HEK293 (cell line): ENCODE measurements around the gene BEGAIN.

Experiments
- CTCF ChIA-PET: fragments of 350-600 bp; formaldehyde crosslinking; extraction: SDS; loops from one replicate; lab custom pipeline; 2021; ENCODE audit warnings: antibody characterized with exemption; lab: Yijun Ruan, JAX
- POLR2A ChIA-PET: fragments of 300-600 bp; formaldehyde crosslinking; extraction: SDS; loops from one replicate; lab custom pipeline; 2020; ENCODE audit warnings: antibody characterized with exemption, inconsistent platforms; lab: Yijun Ruan, JAX
- H3K27ac ChIP-seq: fragments of 200-500 bp; sonication (Bioruptor generic); 2 replicates; pipeline ENCODE4 v1.5.1; 2014; ENCODE audit warnings: low read depth, low read length, control low read depth, inconsistent platforms; ENCODE audit errors: extremely low read depth
- H3K36me3 ChIP-seq, 2 experiments: fragments of 200-500 bp in 1 of 2; sonication (Bioruptor generic) in 1 of 2; 1 replicate in 1 of 2; 2 replicates in 1 of 2; pipeline ENCODE4 v1.5.1; 2014 to 2017; ENCODE audit warnings: inconsistent platforms in 2 of 2, low read length in 2 of 2; ENCODE audit not compliant: control insufficient read depth in 2 of 2, insufficient read depth in 1 of 2
- H3K4me1 ChIP-seq: fragments of 200-500 bp; sonication (Bioruptor generic); 2 replicates; pipeline ENCODE4 v1.5.1; 2014; ENCODE audit warnings: mild to moderate bottlenecking, low read length, inconsistent platforms; ENCODE audit not compliant: control insufficient read depth, insufficient read depth
- H3K4me3 ChIP-seq: 2 replicates; pipeline ENCODE4 v1.5.1; 2011; ENCODE audit warnings: low read depth, mild to moderate bottlenecking, control low read depth, low read length, moderate library complexity
- H3K9me3 ChIP-seq: fragments of 200-500 bp; sonication (Bioruptor generic); 2 replicates; pipeline ENCODE4 v1.5.1; 2014; ENCODE audit warnings: low read depth, low read length, inconsistent platforms; ENCODE audit not compliant: control insufficient read depth, insufficient read depth
- FEZF1 ChIP-seq: fragments of 450-650 bp; formaldehyde crosslinking; IDR thresholded peaks from 2 replicates; pipeline ENCODE4 v1.5.1; 2016; ENCODE audit warnings: missing biosample characterization, missing genetic modification characterization
- HOXC10 ChIP-seq: sonication (generic); formaldehyde crosslinking; IDR thresholded peaks from 2 replicates; pipeline ENCODE4 v1.8.1; 2023; ENCODE audit warnings: mild to moderate bottlenecking, missing genetic modification reagents
- OVOL3 ChIP-seq: fragments of 450-650 bp; formaldehyde crosslinking; IDR thresholded peaks from 2 replicates; pipeline ENCODE4 v1.5.1; 2016; ENCODE audit warnings: missing biosample characterization, missing genetic modification characterization
- PRDM1 ChIP-seq: fragments of 450-650 bp; formaldehyde crosslinking; IDR thresholded peaks from 2 replicates; pipeline ENCODE4; 2016; ENCODE audit warnings: missing biosample characterization, missing genetic modification characterization
- ZFHX2 ChIP-seq: fragments of 450-650 bp; formaldehyde crosslinking; conservative IDR thresholded peaks from 2 replicates; pipeline ENCODE4 v1.5.1; 2016; ENCODE audit warnings: missing biosample characterization, missing genetic modification characterization
- ZFP3 ChIP-seq: fragments of 450-650 bp; formaldehyde crosslinking; IDR thresholded peaks from 2 replicates; pipeline ENCODE4 v1.5.1; 2016; ENCODE audit warnings: low read depth, missing biosample characterization, missing genetic modification characterization
- ZNF132 ChIP-seq: fragments of 450-650 bp; formaldehyde crosslinking; IDR thresholded peaks from 2 replicates; pipeline ENCODE4 v1.5.1; 2017; ENCODE audit warnings: missing biosample characterization, missing genetic modification characterization, borderline replicate concordance
- ZNF138 ChIP-seq: fragments of 450-650 bp; formaldehyde crosslinking; IDR thresholded peaks from 2 replicates; pipeline ENCODE4 v1.5.1; 2016; ENCODE audit warnings: missing biosample characterization, missing genetic modification characterization, borderline replicate concordance
- ZNF19 ChIP-seq: fragments of 450-650 bp; formaldehyde crosslinking; IDR thresholded peaks from 2 replicates; pipeline ENCODE4; 2016; ENCODE audit warnings: missing biosample characterization, missing genetic modification characterization, low read depth
- ZNF37A ChIP-seq: fragments of 450-650 bp; IDR thresholded peaks from 2 replicates; pipeline ENCODE4 v1.5.1; 2018; ENCODE audit warnings: missing biosample characterization, missing genetic modification characterization
- ZNF423 ChIP-seq: fragments of 450-650 bp; formaldehyde crosslinking; IDR thresholded peaks from 2 replicates; pipeline ENCODE4 v1.5.1; 2016; ENCODE audit warnings: missing biosample characterization, missing genetic modification characterization
- ZNF449 ChIP-seq: fragments of 450-650 bp; formaldehyde crosslinking; IDR thresholded peaks from 2 replicates; pipeline ENCODE4 v1.5.1; 2017; ENCODE audit warnings: missing biosample characterization, mild to moderate bottlenecking, missing genetic modification characterization, moderate library complexity
- ZNF623 ChIP-seq: fragments of 450-650 bp; formaldehyde crosslinking; IDR thresholded peaks from 2 replicates; pipeline ENCODE4 v1.5.1; 2016; ENCODE audit warnings: missing biosample characterization, missing genetic modification characterization
- ZNF658 ChIP-seq: fragments of 450-650 bp; formaldehyde crosslinking; IDR thresholded peaks from 2 replicates; pipeline ENCODE4; 2016; ENCODE audit warnings: missing biosample characterization, missing genetic modification characterization
- ZNF677 ChIP-seq: fragments of 450-650 bp; IDR thresholded peaks from 2 replicates; pipeline ENCODE4 v1.5.0; 2018; ENCODE audit warnings: missing biosample characterization, mild to moderate bottlenecking, missing genetic modification characterization, moderate library complexity
- ZNF747 ChIP-seq: fragments of 450-650 bp; formaldehyde crosslinking; IDR thresholded peaks from 2 replicates; pipeline ENCODE4 v1.5.1; 2016; ENCODE audit warnings: missing biosample characterization, missing genetic modification characterization
- ZNF76 ChIP-seq: fragments of 450-650 bp; formaldehyde crosslinking; IDR thresholded peaks from 2 replicates; pipeline ENCODE4; 2016; ENCODE audit warnings: low read depth, missing biosample characterization, missing genetic modification characterization, borderline replicate concordance
- ZNF776 ChIP-seq: fragments of 450-650 bp; formaldehyde crosslinking; IDR thresholded peaks from 2 replicates; pipeline ENCODE4 v1.5.0; 2017; ENCODE audit warnings: missing biosample characterization, missing genetic modification characterization, borderline replicate concordance
- TF ChIP-seq, protein P1 (sequence below): fragments of 450-650 bp; formaldehyde crosslinking; IDR thresholded peaks from 2 replicates; pipeline ENCODE4 v1.5.1; 2017; ENCODE audit warnings: missing biosample characterization, missing genetic modification characterization
- TF ChIP-seq, protein P2 (sequence below): fragments of 450-650 bp; formaldehyde crosslinking; IDR thresholded peaks from 2 replicates; pipeline ENCODE4 v1.5.1; 2016; ENCODE audit warnings: missing biosample characterization, missing genetic modification characterization
- TF ChIP-seq, protein P3 (sequence below): fragments of 450-650 bp; formaldehyde crosslinking; conservative IDR thresholded peaks from 2 replicates; pipeline ENCODE4 v1.5.1; 2016; ENCODE audit warnings: low read depth, missing biosample characterization, missing genetic modification characterization

The BEGAIN gene

DNA sequence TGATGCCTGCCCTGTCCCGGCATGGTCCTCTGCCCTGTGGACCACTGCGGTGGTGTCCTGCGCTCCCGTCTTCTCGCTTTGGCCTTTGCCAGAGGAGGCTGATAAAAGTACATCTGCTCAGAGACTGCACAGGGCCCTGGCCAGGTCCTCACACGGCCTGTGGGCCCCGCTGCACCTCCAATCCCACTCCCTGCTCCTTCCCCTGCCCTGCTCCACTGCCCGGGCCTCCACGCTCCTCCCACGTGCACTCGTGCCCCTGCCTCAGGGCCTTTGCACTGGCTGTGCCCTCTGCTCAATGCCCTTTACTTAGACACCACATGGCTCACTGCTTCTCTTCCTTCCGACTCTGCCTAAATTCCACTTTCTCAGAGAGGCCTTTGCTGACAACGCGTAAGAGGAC is 49.3 kb upstream of the BEGAIN start:
- POLR2A ChIA-PET: no interaction called here
- H3K27ac ChIP-seq: no peak overlapping the region
- TF ChIP-seq ZNF623: peak; percentile 97
- TF ChIP-seq, protein P1, sequence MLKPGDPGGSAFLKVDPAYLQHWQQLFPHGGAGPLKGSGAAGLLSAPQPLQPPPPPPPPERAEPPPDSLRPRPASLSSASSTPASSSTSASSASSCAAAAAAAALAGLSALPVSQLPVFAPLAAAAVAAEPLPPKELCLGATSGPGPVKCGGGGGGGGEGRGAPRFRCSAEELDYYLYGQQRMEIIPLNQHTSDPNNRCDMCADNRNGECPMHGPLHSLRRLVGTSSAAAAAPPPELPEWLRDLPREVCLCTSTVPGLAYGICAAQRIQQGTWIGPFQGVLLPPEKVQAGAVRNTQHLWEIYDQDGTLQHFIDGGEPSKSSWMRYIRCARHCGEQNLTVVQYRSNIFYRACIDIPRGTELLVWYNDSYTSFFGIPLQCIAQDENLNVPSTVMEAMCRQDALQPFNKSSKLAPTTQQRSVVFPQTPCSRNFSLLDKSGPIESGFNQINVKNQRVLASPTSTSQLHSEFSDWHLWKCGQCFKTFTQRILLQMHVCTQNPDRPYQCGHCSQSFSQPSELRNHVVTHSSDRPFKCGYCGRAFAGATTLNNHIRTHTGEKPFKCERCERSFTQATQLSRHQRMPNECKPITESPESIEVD: no peak
- TF ChIP-seq, protein P2, sequence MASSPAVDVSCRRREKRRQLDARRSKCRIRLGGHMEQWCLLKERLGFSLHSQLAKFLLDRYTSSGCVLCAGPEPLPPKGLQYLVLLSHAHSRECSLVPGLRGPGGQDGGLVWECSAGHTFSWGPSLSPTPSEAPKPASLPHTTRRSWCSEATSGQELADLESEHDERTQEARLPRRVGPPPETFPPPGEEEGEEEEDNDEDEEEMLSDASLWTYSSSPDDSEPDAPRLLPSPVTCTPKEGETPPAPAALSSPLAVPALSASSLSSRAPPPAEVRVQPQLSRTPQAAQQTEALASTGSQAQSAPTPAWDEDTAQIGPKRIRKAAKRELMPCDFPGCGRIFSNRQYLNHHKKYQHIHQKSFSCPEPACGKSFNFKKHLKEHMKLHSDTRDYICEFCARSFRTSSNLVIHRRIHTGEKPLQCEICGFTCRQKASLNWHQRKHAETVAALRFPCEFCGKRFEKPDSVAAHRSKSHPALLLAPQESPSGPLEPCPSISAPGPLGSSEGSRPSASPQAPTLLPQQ (tag by site-specific recombination): peak; percentile 53; the same call in 1 of the 2 replicates
- TF ChIP-seq, all 188 proteins: peak for 2

DNA sequence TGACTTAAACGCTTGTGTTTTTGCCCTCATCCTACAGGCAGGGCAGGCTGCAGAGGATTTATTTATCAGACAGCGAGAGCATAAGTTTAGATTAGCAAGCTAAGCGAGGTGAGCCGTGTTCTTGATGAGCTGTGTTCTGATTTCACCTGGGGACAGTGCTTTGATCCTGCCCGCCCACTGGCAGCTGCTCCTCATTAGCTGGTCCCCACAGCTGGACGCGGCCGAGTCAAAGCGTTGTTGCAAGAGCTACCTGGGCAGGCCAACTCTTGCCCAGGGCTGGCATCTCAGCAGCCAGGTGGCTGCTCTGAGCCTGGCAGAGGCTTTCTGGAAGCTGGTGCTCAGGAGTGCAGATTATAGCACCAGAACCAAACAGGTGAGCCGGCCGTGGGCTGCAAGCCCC is 46.8 kb upstream of the BEGAIN start:
- H3K9me3 ChIP-seq: no peaks in the 10 kb centered on the region
- H3K36me3 ChIP-seq: no peaks in the 10 kb centered on the region
- no peak overlapping the region for H3K27ac ChIP-seq
- no peaks in the 10 kb centered on the region for H3K4me1 ChIP-seq
- ChIA-PET POLR2A (no interaction called here), CTCF (interaction anchor here (1.2 kb wide), 1 partner anchor 194 kb away, joined by 4 read pairs; no protein-coding TSS in a partner anchor)
- TF ChIP-seq FEZF1 (tag by site-specific recombination) (no peak), ZNF658 (no peak), ZNF449 (tag by site-specific recombination) (no peak), ZNF37A (tag by site-specific recombination) (no peak), HOXC10 (CRISPR knock-in tag) (no peak), PRDM1 (tag by site-specific recombination) (no peak), ZNF776 (tag by site-specific recombination) (no peak), ZNF19 (tag by site-specific recombination) (no peak), ZNF747 (tag by site-specific recombination) (no peak), ZNF423 (tag by site-specific recombination) (no peak), ZNF132 (tag by site-specific recombination) (no peak), ZNF677 (tag by site-specific recombination) (no peak), OVOL3 (no peak), ZFHX2 (tag by site-specific recombination) (no peak), ZNF138 (tag by site-specific recombination) (no peak), ZNF76 (tag by site-specific recombination) (no peak), ZFP3 (tag by site-specific recombination) (no peak)
- TF ChIP-seq, protein P3, sequence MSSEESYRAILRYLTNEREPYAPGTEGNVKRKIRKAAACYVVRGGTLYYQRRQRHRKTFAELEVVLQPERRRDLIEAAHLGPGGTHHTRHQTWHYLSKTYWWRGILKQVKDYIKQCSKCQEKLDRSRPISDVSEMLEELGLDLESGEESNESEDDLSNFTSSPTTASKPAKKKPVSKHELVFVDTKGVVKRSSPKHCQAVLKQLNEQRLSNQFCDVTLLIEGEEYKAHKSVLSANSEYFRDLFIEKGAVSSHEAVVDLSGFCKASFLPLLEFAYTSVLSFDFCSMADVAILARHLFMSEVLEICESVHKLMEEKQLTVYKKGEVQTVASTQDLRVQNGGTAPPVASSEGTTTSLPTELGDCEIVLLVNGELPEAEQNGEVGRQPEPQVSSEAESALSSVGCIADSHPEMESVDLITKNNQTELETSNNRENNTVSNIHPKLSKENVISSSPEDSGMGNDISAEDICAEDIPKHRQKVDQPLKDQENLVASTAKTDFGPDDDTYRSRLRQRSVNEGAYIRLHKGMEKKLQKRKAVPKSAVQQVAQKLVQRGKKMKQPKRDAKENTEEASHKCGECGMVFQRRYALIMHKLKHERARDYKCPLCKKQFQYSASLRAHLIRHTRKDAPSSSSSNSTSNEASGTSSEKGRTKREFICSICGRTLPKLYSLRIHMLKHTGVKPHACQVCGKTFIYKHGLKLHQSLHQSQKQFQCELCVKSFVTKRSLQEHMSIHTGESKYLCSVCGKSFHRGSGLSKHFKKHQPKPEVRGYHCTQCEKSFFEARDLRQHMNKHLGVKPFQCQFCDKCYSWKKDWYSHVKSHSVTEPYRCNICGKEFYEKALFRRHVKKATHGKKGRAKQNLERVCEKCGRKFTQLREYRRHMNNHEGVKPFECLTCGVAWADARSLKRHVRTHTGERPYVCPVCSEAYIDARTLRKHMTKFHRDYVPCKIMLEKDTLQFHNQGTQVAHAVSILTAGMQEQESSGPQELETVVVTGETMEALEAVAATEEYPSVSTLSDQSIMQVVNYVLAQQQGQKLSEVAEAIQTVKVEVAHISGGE (tag by site-specific recombination): no peak
- H3K4me3 ChIP-seq: no peak overlapping the region

More for the DNA sequence above, 49.3 kb upstream of the BEGAIN start:
- Histone ChIP-seq H3K9me3 (no peaks in the 10 kb centered on the region), H3K4me1 (no peaks in the 10 kb centered on the region), H3K4me3 (no peak overlapping the region), H3K36me3 (no peaks in the 10 kb centered on the region)
- CTCF ChIA-PET: interaction anchor here (0.6 to 1.8 kb wide), 3 partner anchors 10 to 252 kb away, joined by 3 to 8 read pairs (median 5); no protein-coding TSS in a partner anchor
